ENCODE measurements around the gene MARCHF9. TPM values are rescaled to one million over a fixed set of nuclear protein-coding genes. Genes with fewer than 3 reads are reported as not detected.

Gene MARCHF9
- total RNA-seq, 1 experiment from 2014 or later = 6.2 TPM

- ATAC-seq (no peak), DNase-seq (ENCODE audit: low spot score) (no peak)
- Mint-ChIP-seq H3K36me3 (no peaks in the 10 kb centered on the region), H3K27ac (no peak overlapping the region), H3K4me1 (peaks cover 15% of the 10 kb centered on the region), H3K4me3 (peak overlapping the region; percentile 94), H3K9me3 (no peaks in the 10 kb centered on the region), H3K27me3 (ENCODE audit: low read depth) (peaks cover 82% of the 10 kb centered on the region)
- CTCF ChIA-PET = interaction anchor here (0.6 to 5.8 kb wide), 34 partner anchors 10 to 390 kb away, joined by 3 to 146 read pairs (median 5); partner anchors contain the start of genes AGAP2, ARHGEF25, ATP23 and B4GALNT1
- POLR2A ChIA-PET = interaction anchor here (0.7 to 1.0 kb wide), 2 partner anchors 10 to 11 kb away, joined by 3 to 6 read pairs; no protein-coding TSS in a partner anchor
- TF ChIP-seq SMAD4 (CRISPR knock-in tag; IDR thresholded peaks at IDR 0.05) (no peak), CREB1 (CRISPR knock-in tag; IDR thresholded peaks at IDR 0.05) (no peak), STAT6 (CRISPR knock-in tag; conservative IDR thresholded peaks at IDR 0.05; ENCODE audit: low read depth) (no peak), AFF4 (CRISPR knock-in tag; IDR thresholded peaks at IDR 0.05; ENCODE audit: borderline replicate concordance) (no peak), ARID4B (CRISPR knock-in tag; IDR thresholded peaks at IDR 0.05; ENCODE audit: borderline replicate concordance) (no peak), ZNF423 (CRISPR knock-in tag; IDR thresholded peaks at IDR 0.05) (peak; percentile 35; the same call in 1 of the 2 replicates)
Measured at GRCh38 chr12:57725851-57726150, 29.1 kb upstream of the MARCHF9 start.

- Mint-ChIP-seq H3K36me3 (no peaks in the 10 kb centered on the region), H3K4me1 (peaks cover 15% of the 10 kb centered on the region), H3K27me3 (ENCODE audit: low read depth) (peaks cover 87% of the 10 kb centered on the region), H3K27ac (no peak overlapping the region), H3K9me3 (no peaks in the 10 kb centered on the region), H3K4me3 (peak overlapping the region; percentile 94)
- DNase-seq (ENCODE audit: low spot score) (peak; percentile 92), ATAC-seq (peak; percentile 89)
- ChIA-PET CTCF (interaction anchor here (0.5 to 5.8 kb wide), 37 partner anchors 10 to 391 kb away, joined by 3 to 146 read pairs (median 5); partner anchors contain the start of genes AGAP2, ARHGEF25, ATP23 and B4GALNT1), POLR2A (interaction anchor here (0.7 to 1.1 kb wide), 3 partner anchors 9 to 11 kb away, joined by 3 to 6 read pairs (median 5); no protein-coding TSS in a partner anchor)
- TF ChIP-seq HMGXB4 (CRISPR knock-in tag; IDR thresholded peaks at IDR 0.05) (peak; percentile 56; the same call in 1 of the 2 replicates), CTCF (IDR thresholded peaks at IDR 0.05) (peak; percentile 40; the same call in 1 of the 2 replicates), MLX (CRISPR knock-in tag; IDR thresholded peaks at IDR 0.05) (no peak), SP1 (CRISPR knock-in tag; conservative IDR thresholded peaks at IDR 0.05) (peak; percentile 61; the same call in 1 of the 2 replicates), ESRRA (CRISPR knock-in tag; IDR thresholded peaks at IDR 0.05; ENCODE audit: borderline replicate concordance) (no peak), CREM (CRISPR knock-in tag; IDR thresholded peaks at IDR 0.05) (0 out of 2 replicates have a peak, but pooled peaks have one; percentile 25), AFF4 (CRISPR knock-in tag; IDR thresholded peaks at IDR 0.05; ENCODE audit: borderline replicate concordance) (0 out of 2 replicates have a peak, but pooled peaks have one; percentile 62)
Measured at GRCh38 chr12:57726151-57726883, 28.6 kb upstream of the MARCHF9 start.
